22Rv1 (cell line): ENCODE results near the gene LDLR.

Experiments
- ZFX ChIP-seq: fragments of 450-650 bp; IDR thresholded peaks from 2 replicates; pipeline ENCODE4 v1.6.1; 2017; ENCODE audit warnings: antibody characterized with exemption, borderline replicate concordance
- TF ChIP-seq, protein P1 (sequence below): fragments of 450-650 bp; IDR thresholded peaks from 2 replicates; pipeline ENCODE4 v1.5.1; 2017; ENCODE audit warnings: mild to moderate bottlenecking

DNA sequence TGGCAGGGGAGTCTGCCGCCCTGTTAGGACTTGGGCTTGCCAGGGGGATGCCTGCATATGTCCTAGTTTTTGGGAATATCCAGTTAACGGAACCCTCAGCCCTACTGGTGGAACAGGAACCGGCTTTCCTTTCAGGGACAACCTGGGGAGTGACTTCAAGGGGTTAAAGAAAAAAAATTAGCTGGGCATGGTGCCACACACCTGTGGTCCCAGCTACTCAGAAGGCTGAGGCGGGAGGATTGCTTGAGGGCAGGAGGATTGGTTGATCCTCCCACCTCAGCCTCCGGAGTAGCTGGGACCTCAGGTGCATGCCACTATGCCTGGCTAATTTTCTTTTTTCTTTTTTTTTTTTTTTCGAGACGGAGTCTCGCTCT is 22.5 kb downstream of the LDLR start:
- TF ChIP-seq, protein P1, sequence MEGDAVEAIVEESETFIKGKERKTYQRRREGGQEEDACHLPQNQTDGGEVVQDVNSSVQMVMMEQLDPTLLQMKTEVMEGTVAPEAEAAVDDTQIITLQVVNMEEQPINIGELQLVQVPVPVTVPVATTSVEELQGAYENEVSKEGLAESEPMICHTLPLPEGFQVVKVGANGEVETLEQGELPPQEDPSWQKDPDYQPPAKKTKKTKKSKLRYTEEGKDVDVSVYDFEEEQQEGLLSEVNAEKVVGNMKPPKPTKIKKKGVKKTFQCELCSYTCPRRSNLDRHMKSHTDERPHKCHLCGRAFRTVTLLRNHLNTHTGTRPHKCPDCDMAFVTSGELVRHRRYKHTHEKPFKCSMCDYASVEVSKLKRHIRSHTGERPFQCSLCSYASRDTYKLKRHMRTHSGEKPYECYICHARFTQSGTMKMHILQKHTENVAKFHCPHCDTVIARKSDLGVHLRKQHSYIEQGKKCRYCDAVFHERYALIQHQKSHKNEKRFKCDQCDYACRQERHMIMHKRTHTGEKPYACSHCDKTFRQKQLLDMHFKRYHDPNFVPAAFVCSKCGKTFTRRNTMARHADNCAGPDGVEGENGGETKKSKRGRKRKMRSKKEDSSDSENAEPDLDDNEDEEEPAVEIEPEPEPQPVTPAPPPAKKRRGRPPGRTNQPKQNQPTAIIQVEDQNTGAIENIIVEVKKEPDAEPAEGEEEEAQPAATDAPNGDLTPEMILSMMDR: no peak
- TF ChIP-seq ZFX: no peak
